Transverse colon (tissue), 4 donors: ENCODE data around the gene FCHO2. TPM values are rescaled to one million over a fixed set of nuclear protein-coding genes. Genes with fewer than 3 reads are reported as not detected.

Source experiments
- DNase-seq: peaks from one replicate; pipeline ENCODE4 v3.0.0-alpha.2; 2019
- H3K27ac ChIP-seq, 4 donors: fragments of 200-600 bp; sonication (generic); 2 replicates each; pipeline ENCODE4 v1.5.1; 2016 to 2018; ENCODE audit warnings: inconsistent platforms in 4 of 4
- H3K27me3 ChIP-seq: fragments of 200-600 bp; sonication (generic); 2 replicates; pipeline ENCODE4 v1.5.1; 2017; ENCODE audit warnings: inconsistent platforms
- H3K36me3 ChIP-seq, 4 donors: fragments of 200-600 bp; sonication (generic); 2 replicates each; pipeline ENCODE4 v1.5.1; 2017 to 2019; ENCODE audit warnings: inconsistent platforms in 4 of 4
- H3K4me1 ChIP-seq, 4 donors: fragments of 200-600 bp; sonication (generic); 2 replicates each; pipeline ENCODE4 v1.5.1; 2017 to 2020; ENCODE audit warnings: inconsistent platforms in 4 of 4
- H3K4me3 ChIP-seq, 4 donors: fragments of 200-600 bp; sonication (generic); 1 replicate in 1 of 4; 2 replicates in 3 of 4; pipeline versions ENCODE4 v1.5.1 to v1.6.1; 2017 to 2019; ENCODE audit warnings: inconsistent platforms in 4 of 4
- H3K9me3 ChIP-seq, 2 donors: fragments of 200-600 bp; sonication (generic); 2 replicates each; pipeline ENCODE4 v1.5.1; 2017 to 2019; ENCODE audit warnings: inconsistent platforms in 2 of 2
- CTCF ChIP-seq, 5 experiments: fragments of 200-600 bp in 3 of 5; fragments of 450-650 bp in 2 of 5; sonication (generic) in 3 of 5; IDR thresholded peaks; 1 replicate in 2 of 5; 2 replicates in 3 of 5; pipeline ENCODE4 v1.5.1; 2016 to 2017; ENCODE audit warnings: antibody characterized with exemption in 5 of 5, inconsistent platforms in 3 of 5, mild to moderate bottlenecking in 2 of 5, moderate library complexity in 1 of 5
- EP300 ChIP-seq: sonication (generic); formaldehyde crosslinking; IDR thresholded peaks from one replicate; pipeline ENCODE4 v1.6.1; 2017; ENCODE audit warnings: antibody characterized with exemption, low read depth
- POLR2A ChIP-seq: fragments of 450-650 bp; IDR thresholded peaks from one replicate; pipeline ENCODE4 v1.6.1; 2016; ENCODE audit warnings: antibody characterized with exemption, mild to moderate bottlenecking, moderate library complexity
- POLR2AphosphoS5 ChIP-seq, 3 donors: sonication (generic); formaldehyde crosslinking; IDR thresholded peaks; one replicate each; pipeline ENCODE4 v1.6.1; 2016; ENCODE audit warnings: antibody characterized with exemption in 3 of 3
- WGBS, 2 donors: methylation state at CpG; one replicate each; pipeline ENCODE4 v1.1.5; 2018; ENCODE audit warnings: low coverage in 1 of 2; 5-methylcytosine and 5-hydroxymethylcytosine counted together
- in situ Hi-C, 4 donors: fragments of 200-750 bp; cut with MboI; loops; one replicate each; pipeline versions ENCODE4 v1.15.0 to v1.15.1; 2017; ENCODE audit warnings: low sequenced_read_pairs in 3 of 4, low pct_ligation_motif_present in 1 of 4, low pct_unique_long_range_greater_than_20kb in 1 of 4
- intact Hi-C: fragments of 100-400 bp; cut with DNase I; formaldehyde crosslinking; loops from one replicate; pipeline ENCODE4 v1.15.1; 2023; ENCODE audit warnings: low total_unique reads
- total RNA-seq, 4 donors: library from RNA; depleted of rRNA; stranded (reverse); fragments of >200 nt; gene quantifications; one replicate each; pipeline ENCODE4 v1.1.0, GENCODE V29; 2016

Gene FCHO2
- total RNA-seq, 4 donors from 2014 or later = 25.8 to 45.4 (median 29.2) TPM

DNA sequence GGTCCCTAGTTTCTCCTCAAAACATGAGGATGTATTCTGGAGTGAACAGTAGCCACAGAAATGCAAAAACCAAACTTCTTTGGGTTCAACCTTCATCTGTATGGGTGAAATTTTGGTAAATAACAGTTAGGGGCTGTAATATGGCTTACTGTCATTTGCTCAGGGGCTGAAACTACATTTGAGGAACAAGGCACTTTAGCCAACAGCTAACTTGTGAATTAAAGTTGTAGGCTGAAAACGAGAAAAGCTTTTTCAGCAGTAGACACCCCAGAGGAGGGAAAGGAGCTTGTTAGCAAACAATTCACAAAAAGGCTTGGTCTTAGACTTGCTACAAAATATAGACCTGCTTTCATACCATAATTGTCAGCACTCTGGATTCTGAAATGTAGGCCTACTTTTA, 171.1 kb downstream of the FCHO2 start:
- in situ Hi-C loops (no loop called here), intact Hi-C loops (no loop called here)
- Histone ChIP-seq H3K36me3 (no peaks in the 10 kb centered on the region), H3K9me3 (no peaks in the 10 kb centered on the region), H3K27me3 (no peaks in the 10 kb centered on the region), H3K27ac (no peak overlapping the region), H3K4me3 (no peak overlapping the region), H3K4me1 (peaks cover 0 to 46% (median 23%) of the 10 kb centered on the region in 4 donors)
- whole genome bisulfite sequencing, 2 donors = 70 to 72% methylated on average over 1 of the region's 1 CpG
- DNase-seq = no peak
- no peak for TF ChIP-seq POLR2AphosphoS5 (IDR thresholded peaks at IDR 0.05)
- no peak for TF ChIP-seq POLR2A
- TF ChIP-seq CTCF (IDR thresholded peaks at IDR 0.05) = no peak
- no peak for TF ChIP-seq EP300

- no peak for TF ChIP-seq POLR2A
- TF ChIP-seq POLR2AphosphoS5 (IDR thresholded peaks at IDR 0.05) = no peak
- no peak for TF ChIP-seq EP300
- no peak for TF ChIP-seq CTCF (IDR thresholded peaks at IDR 0.05)
- Histone ChIP-seq H3K9me3 (no peaks in the 10 kb centered on the region), H3K4me1 (peaks cover 0 to 43% (median 17%) of the 10 kb centered on the region in 4 donors), H3K4me3 (no peak overlapping the region), H3K27ac (peak overlapping the region in 3 of 4 donors; percentile 33 to 60 (median 47)), H3K27me3 (no peaks in the 10 kb centered on the region), H3K36me3 (no peaks in the 10 kb centered on the region)
- intact Hi-C loops (no loop called here), in situ Hi-C loops (no loop called here)
- DNase-seq = no peak
- 51 to 71% methylated on average over 3 to 5 of the region's 5 CpGs for WGBS, 2 donors
Observed at GRCh38 chr5:73129143-73129542, 173.3 kb downstream of the FCHO2 start.

- in situ Hi-C loops = no loop called here
- intact Hi-C loops = no loop called here
- no peaks in the 10 kb centered on the region for H3K27me3 ChIP-seq
- no peak for DNase-seq
- no peak overlapping the region for H3K27ac ChIP-seq
- peaks cover 0 to 29% (median 7%) of the 10 kb centered on the region in 4 donors for H3K4me1 ChIP-seq
- 87% methylated on average over 1 of the region's 1 CpG; no CpG with 5 or more reads in 1 of the 2 donors for WGBS, 2 donors
- H3K36me3 ChIP-seq = no peaks in the 10 kb centered on the region
- no peak overlapping the region for H3K4me3 ChIP-seq
- TF ChIP-seq POLR2AphosphoS5 (IDR thresholded peaks at IDR 0.05) (no peak), EP300 (no peak), CTCF (IDR thresholded peaks at IDR 0.05) (no peak), POLR2A (no peak)
- no peaks in the 10 kb centered on the region for H3K9me3 ChIP-seq
Observed at GRCh38 chr5:73130811-73131210, 175.0 kb downstream of the FCHO2 start.

DNA sequence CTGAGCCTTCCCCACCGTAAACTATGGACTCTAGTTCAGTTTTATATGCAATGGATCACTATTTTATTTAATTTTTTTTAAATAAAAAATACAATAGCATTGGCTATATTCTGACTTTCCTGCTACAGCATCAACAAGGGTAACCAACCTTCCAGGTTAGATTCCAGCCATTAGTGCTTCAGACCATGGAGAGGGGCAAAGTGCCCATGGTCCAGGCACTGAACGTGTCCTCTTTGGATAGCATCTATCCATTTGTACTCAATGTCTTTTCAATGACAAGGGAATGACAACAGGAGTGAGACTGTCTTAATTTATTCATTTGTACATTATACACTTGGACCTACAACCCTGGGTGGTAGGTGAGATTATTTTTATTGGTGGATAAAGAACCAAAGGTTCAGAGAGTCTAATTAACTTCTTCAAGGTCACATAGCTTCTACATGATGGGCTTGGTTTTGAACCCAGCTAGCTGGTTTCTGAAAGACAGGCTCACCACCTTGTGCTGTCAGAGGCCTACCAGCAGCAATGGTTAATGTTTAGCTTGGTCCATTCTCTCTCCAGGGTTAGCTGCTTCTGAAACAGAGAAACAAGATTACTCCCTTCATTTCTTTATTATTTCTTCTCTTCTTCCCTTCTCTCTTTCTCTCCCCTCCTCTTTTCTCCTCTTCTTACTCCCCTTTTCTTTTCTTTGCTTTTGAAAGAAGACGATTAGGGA, 176.0 kb downstream of the FCHO2 start:
- H3K27ac ChIP-seq = peak overlapping the region in 2 of 4 donors; percentile 21
- intact Hi-C loops (no loop called here), in situ Hi-C loops (no loop called here)
- no peak overlapping the region for H3K4me3 ChIP-seq
- TF ChIP-seq POLR2AphosphoS5 (IDR thresholded peaks at IDR 0.05) = peak in 1 of 3 donors; percentile 13
- TF ChIP-seq CTCF (IDR thresholded peaks at IDR 0.05) = no peak
- no peak for TF ChIP-seq POLR2A
- no peak for TF ChIP-seq EP300
- peaks cover 0 to 26% (median 7%) of the 10 kb centered on the region in 4 donors for H3K4me1 ChIP-seq
- H3K9me3 ChIP-seq = no peaks in the 10 kb centered on the region
- WGBS, 2 donors = 66 to 73% methylated on average over 3 of the region's 3 CpGs
- DNase-seq = no peak
- no peaks in the 10 kb centered on the region for H3K36me3 ChIP-seq
- H3K27me3 ChIP-seq = no peaks in the 10 kb centered on the region
